ENCODE data around the gene SLIT3. TPM values are rescaled to one million over a fixed set of nuclear protein-coding genes. Genes with fewer than 3 reads are reported as not detected.

The SLIT3 gene
- total RNA-seq, 1 experiment from 2014 or later = 0.92 TPM

- H4K8ac ChIP-seq (replicated peaks; ENCODE audit: insufficient read length, low read depth, low read length) = no peak overlapping the region
- H2AFZ ChIP-seq (ENCODE audit: low read length) = no peak overlapping the region
- no peak overlapping the region for H2BK120ac ChIP-seq (ENCODE audit: low read depth, low read length, poor library complexity, severe bottlenecking)
- no CpG with 5 or more reads among the region's 3 CpGs for WGBS (ENCODE audit: extremely low coverage, insufficient read length, low lambda C conversion rate)
- no peak for DNase-seq
- no peak overlapping the region for H3K9ac ChIP-seq (ENCODE audit: extremely low read depth, insufficient read length, low read length)
- no peaks in the 10 kb centered on the region for H3K79me2 ChIP-seq (ENCODE audit: insufficient read depth, low read length)
- Mint-ChIP-seq H3K27me3 (ENCODE audit: low read depth) (peaks cover 99% of the 10 kb centered on the region), H3K4me3 (no peak overlapping the region), H3K36me3 (ENCODE audit: insufficient read depth in 1 of 3, low read depth in 3 of 3) (no peaks in the 10 kb centered on the region), H3K9me3 (no peaks in the 10 kb centered on the region; a peak in 1 of 5 replicates), H3K27ac (no peak overlapping the region), H3K4me1 (no peaks in the 10 kb centered on the region)
- no peaks in the 10 kb centered on the region for H4K20me1 ChIP-seq (ENCODE audit: control insufficient read depth, insufficient read depth, insufficient read length)
- H3K4me1 ChIP-seq (ENCODE audit: insufficient read depth, low read length) = no peaks in the 10 kb centered on the region
- peaks cover 12% of the 10 kb centered on the region; the same call in 1 of the 2 replicates for H3K27me3 ChIP-seq (ENCODE audit: insufficient read depth, low read length)
- H3K14ac ChIP-seq (ENCODE audit: insufficient read depth, low read length) = no peak overlapping the region
- no peak overlapping the region for H2AK5ac ChIP-seq (ENCODE audit: insufficient read length, low read length)
- peak; percentile 44; the same call in 2 of the 3 replicates for TF ChIP-seq CTCF (conservative IDR thresholded peaks at IDR 0.05)
- H2BK20ac ChIP-seq (ENCODE audit: low read depth, low read length, poor library complexity, severe bottlenecking) = no peak overlapping the region
- no peak overlapping the region for H3K18ac ChIP-seq (ENCODE audit: insufficient read length, low read depth, low read length)
- no peak overlapping the region for H4K5ac ChIP-seq (ENCODE audit: insufficient read length, low read depth, low read length)
- H3T11ph ChIP-seq (ENCODE audit: low read length) = no peak overlapping the region
- no peaks in the 10 kb centered on the region for H3K79me1 ChIP-seq (ENCODE audit: insufficient read depth, low read depth, low read length, poor library complexity, severe bottlenecking)
- H3K9me3 ChIP-seq (ENCODE audit: control insufficient read depth, low read depth, low read length) = no peaks in the 10 kb centered on the region
- no peak overlapping the region for H2BK12ac ChIP-seq (ENCODE audit: insufficient read length, low read depth, low read length)
- no peak overlapping the region for H4K91ac ChIP-seq (ENCODE audit: insufficient read length, low read depth, low read length)
- H3K23ac ChIP-seq (ENCODE audit: insufficient read length, low read depth, low read length) = no peak overlapping the region
- H3K23me2 ChIP-seq (ENCODE audit: insufficient read length, low read depth, low read length, poor library complexity, severe bottlenecking) = no peaks in the 10 kb centered on the region
- no peak overlapping the region for H2BK15ac ChIP-seq (ENCODE audit: low read depth, low read length)
- no peak overlapping the region for H3K27ac ChIP-seq (ENCODE audit: insufficient read length, low read depth, low read length)
- no peak overlapping the region for H2BK5ac ChIP-seq (ENCODE audit: insufficient read length, low read length)
- no peak overlapping the region for H3K4ac ChIP-seq (ENCODE audit: low read depth, low read length)
- H3K4me2 ChIP-seq (ENCODE audit: insufficient read depth, insufficient read length, low read length) = no peak overlapping the region
- H3K56ac ChIP-seq (ENCODE audit: insufficient read length, low read depth, low read length) = no peak overlapping the region
These were observed 74.0 kb downstream of the SLIT3 start for GRCh38 chr5:169226895-169227294.
